NCI-H2171 (cell line): Measurements from ENCODE around the gene PNPLA1.
A peak's percentile ranks its signal among the peaks of the same experiment; 100 is the strongest.

Source experiments
- DNase-seq: peaks from one replicate; lab custom pipeline; 2025; lab: John Stamatoyannopoulos, UW

Gene PNPLA1

GRCh38 chr6:36315921-36316320 lies 46.1 kb downstream of the PNPLA1 start:
- no peak for DNase-seq

- no peak for DNase-seq
These were observed 47.8 kb downstream of the PNPLA1 start for GRCh38 chr6:36317623-36318022.

GRCh38 chr6:36318690-36319435 lies 49.0 kb downstream of the PNPLA1 start:
- no peak for DNase-seq

- DNase-seq = no peak
These were observed 49.5 kb downstream of the PNPLA1 start for GRCh38 chr6:36319436-36319762.

- no peak for DNase-seq
These were observed 50.0 kb downstream of the PNPLA1 start for GRCh38 chr6:36319821-36320220.

GRCh38 chr6:36320475-36320874 lies 50.6 kb downstream of the PNPLA1 start:
- DNase-seq = no peak

- no peak for DNase-seq
These were observed 52.7 kb downstream of the PNPLA1 start for GRCh38 chr6:36322591-36322990.

GRCh38 chr6:36323062-36323461 lies 53.2 kb downstream of the PNPLA1 start:
- no peak for DNase-seq

- DNase-seq = no peak
These were observed 54.3 kb downstream of the PNPLA1 start for GRCh38 chr6:36324191-36324590.

- DNase-seq = no peak
These were observed 54.9 kb downstream of the PNPLA1 start for GRCh38 chr6:36324715-36325114.

- DNase-seq = peak; percentile 16
These were observed 56.6 kb downstream of the PNPLA1 start for GRCh38 chr6:36326356-36326995.

GRCh38 chr6:36327226-36327918 lies 57.5 kb downstream of the PNPLA1 start:
- no peak for DNase-seq

GRCh38 chr6:36327919-36328236 lies 58.0 kb downstream of the PNPLA1 start:
- DNase-seq = no peak

GRCh38 chr6:36328600-36328999 lies 58.7 kb downstream of the PNPLA1 start:
- no peak for DNase-seq

GRCh38 chr6:36329798-36330291 lies 60.0 kb downstream of the PNPLA1 start:
- DNase-seq = no peak

- DNase-seq = no peak
These were observed 60.5 kb downstream of the PNPLA1 start for GRCh38 chr6:36330366-36330765.

GRCh38 chr6:36331381-36331780 lies 61.5 kb downstream of the PNPLA1 start:
- DNase-seq = no peak

GRCh38 chr6:36333171-36333895 lies 63.5 kb downstream of the PNPLA1 start:
- no peak for DNase-seq

GRCh38 chr6:36333931-36334725 lies 64.3 kb downstream of the PNPLA1 start:
- DNase-seq = no peak

GRCh38 chr6:36334832-36335459 lies 65.1 kb downstream of the PNPLA1 start:
- DNase-seq = no peak

GRCh38 chr6:36335465-36336207 lies 65.8 kb downstream of the PNPLA1 start:
- DNase-seq = no peak
